ENCODE measurements around the gene RXFP4. TPM values are rescaled to one million over a fixed set of nuclear protein-coding genes. Genes with fewer than 3 reads are reported as not detected.

RXFP4 gene
- total RNA-seq, 1 experiment from 2014 or later = not detected

DNA sequence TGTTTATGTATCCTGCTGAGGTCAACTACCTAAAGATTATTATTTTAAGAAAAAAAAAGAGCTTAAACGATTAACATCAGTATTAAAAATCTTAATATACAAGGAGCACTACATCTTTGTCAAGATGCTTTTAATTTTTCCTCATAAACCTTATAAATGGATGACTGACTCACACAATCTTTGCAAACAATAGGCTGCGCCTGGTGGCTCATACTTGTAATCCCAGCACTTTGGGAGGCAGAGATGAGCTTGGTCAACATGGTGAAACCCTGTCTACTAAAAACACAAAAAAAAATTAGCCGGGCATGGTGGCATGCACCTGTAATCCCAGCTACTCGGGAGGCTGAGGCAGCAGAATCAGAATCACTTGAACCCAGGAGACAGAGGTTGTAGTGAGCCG lies 9.0 kb upstream of the RXFP4 start:
- ChIA-PET POLR2A (no interaction called here), CTCF (interaction anchor here (0.7 to 4.4 kb wide), 3 partner anchors 46 to 76 kb away, joined by 5 to 26 read pairs (median 5); no protein-coding TSS in a partner anchor)
- Mint-ChIP-seq H3K36me3 (peaks cover 52% of the 10 kb centered on the region), H3K27ac (no peak overlapping the region), H3K4me1 (peaks cover 15% of the 10 kb centered on the region), H3K27me3 (ENCODE audit: low read depth) (no peaks in the 10 kb centered on the region), H3K4me3 (peak overlapping the region; percentile 45), H3K9me3 (no peaks in the 10 kb centered on the region)
- no peak for TF ChIP-seq GABPB1 (CRISPR knock-in tag; IDR thresholded peaks at IDR 0.05)
- no peak for TF ChIP-seq ZBTB21 (CRISPR knock-in tag; IDR thresholded peaks at IDR 0.05; ENCODE audit: borderline replicate concordance)
- TF ChIP-seq MYBL2 (CRISPR knock-in tag; IDR thresholded peaks at IDR 0.05) = no peak
- TF ChIP-seq ZNF396 (CRISPR knock-in tag; IDR thresholded peaks at IDR 0.05; ENCODE audit: borderline replicate concordance) = no peak
- TF ChIP-seq, protein P1, sequence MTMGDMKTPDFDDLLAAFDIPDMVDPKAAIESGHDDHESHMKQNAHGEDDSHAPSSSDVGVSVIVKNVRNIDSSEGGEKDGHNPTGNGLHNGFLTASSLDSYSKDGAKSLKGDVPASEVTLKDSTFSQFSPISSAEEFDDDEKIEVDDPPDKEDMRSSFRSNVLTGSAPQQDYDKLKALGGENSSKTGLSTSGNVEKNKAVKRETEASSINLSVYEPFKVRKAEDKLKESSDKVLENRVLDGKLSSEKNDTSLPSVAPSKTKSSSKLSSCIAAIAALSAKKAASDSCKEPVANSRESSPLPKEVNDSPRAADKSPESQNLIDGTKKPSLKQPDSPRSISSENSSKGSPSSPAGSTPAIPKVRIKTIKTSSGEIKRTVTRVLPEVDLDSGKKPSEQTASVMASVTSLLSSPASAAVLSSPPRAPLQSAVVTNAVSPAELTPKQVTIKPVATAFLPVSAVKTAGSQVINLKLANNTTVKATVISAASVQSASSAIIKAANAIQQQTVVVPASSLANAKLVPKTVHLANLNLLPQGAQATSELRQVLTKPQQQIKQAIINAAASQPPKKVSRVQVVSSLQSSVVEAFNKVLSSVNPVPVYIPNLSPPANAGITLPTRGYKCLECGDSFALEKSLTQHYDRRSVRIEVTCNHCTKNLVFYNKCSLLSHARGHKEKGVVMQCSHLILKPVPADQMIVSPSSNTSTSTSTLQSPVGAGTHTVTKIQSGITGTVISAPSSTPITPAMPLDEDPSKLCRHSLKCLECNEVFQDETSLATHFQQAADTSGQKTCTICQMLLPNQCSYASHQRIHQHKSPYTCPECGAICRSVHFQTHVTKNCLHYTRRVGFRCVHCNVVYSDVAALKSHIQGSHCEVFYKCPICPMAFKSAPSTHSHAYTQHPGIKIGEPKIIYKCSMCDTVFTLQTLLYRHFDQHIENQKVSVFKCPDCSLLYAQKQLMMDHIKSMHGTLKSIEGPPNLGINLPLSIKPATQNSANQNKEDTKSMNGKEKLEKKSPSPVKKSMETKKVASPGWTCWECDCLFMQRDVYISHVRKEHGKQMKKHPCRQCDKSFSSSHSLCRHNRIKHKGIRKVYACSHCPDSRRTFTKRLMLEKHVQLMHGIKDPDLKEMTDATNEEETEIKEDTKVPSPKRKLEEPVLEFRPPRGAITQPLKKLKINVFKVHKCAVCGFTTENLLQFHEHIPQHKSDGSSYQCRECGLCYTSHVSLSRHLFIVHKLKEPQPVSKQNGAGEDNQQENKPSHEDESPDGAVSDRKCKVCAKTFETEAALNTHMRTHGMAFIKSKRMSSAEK (CRISPR knock-in tag; IDR thresholded peaks at IDR 0.05; ENCODE audit: borderline replicate concordance) = no peak
- TF ChIP-seq, protein P2, sequence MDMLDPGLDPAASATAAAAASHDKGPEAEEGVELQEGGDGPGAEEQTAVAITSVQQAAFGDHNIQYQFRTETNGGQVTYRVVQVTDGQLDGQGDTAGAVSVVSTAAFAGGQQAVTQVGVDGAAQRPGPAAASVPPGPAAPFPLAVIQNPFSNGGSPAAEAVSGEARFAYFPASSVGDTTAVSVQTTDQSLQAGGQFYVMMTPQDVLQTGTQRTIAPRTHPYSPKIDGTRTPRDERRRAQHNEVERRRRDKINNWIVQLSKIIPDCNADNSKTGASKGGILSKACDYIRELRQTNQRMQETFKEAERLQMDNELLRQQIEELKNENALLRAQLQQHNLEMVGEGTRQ (CRISPR knock-in tag; IDR thresholded peaks at IDR 0.05) = no peak
- TF ChIP-seq ZNF121 (CRISPR knock-in tag; IDR thresholded peaks at IDR 0.05) = no peak
- no peak for DNase-seq (ENCODE audit: low spot score)
- ATAC-seq = no peak

DNA sequence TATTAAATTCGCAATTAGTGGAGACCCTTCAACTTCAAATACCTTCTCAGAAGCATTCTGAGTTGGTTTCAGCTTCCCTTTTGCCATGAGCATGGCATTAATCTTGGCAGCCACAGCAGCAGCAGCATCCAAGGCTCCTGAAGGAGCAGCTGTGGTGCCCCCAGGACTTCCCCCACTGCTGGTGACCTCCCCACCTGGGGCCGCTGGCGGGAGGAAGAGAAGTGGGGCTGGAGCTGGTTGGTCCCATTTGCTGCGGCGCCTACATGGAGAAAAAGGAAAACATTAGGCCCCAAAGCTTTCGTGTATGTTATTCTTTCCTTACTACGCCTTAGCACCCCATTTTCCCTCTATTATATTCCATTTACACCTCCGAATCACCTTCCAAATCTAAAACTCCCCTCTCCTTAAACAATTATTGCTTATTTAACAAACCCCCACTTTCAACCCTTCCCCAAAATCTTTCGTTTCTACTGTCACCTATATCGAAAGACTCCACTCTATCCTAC lies 7.8 kb upstream of the RXFP4 start:
- Mint-ChIP-seq H3K36me3 (peaks cover 42% of the 10 kb centered on the region), H3K27me3 (ENCODE audit: low read depth) (no peaks in the 10 kb centered on the region), H3K27ac (no peak overlapping the region), H3K4me3 (no peak overlapping the region), H3K4me1 (peaks cover 20% of the 10 kb centered on the region), H3K9me3 (no peaks in the 10 kb centered on the region)
- POLR2A ChIA-PET = interaction anchor here (0.9 to 1.5 kb wide), 3 partner anchors 41 to 127 kb away, joined by 3 to 9 read pairs (median 5); partner anchors contain the start of gene RAB25
- DNase-seq (ENCODE audit: low spot score) (no peak), ATAC-seq (no peak)
- CTCF ChIA-PET = interaction anchor here (1.1 to 4.4 kb wide), 7 partner anchors 11 to 196 kb away, joined by 3 to 26 read pairs (median 7); partner anchors contain the start of gene SYT11
- TF ChIP-seq, protein P3, sequence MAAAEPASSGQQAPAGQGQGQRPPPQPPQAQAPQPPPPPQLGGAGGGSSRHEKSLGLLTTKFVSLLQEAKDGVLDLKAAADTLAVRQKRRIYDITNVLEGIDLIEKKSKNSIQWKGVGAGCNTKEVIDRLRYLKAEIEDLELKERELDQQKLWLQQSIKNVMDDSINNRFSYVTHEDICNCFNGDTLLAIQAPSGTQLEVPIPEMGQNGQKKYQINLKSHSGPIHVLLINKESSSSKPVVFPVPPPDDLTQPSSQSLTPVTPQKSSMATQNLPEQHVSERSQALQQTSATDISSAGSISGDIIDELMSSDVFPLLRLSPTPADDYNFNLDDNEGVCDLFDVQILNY (CRISPR knock-in tag; IDR thresholded peaks at IDR 0.05) = no peak
- TF ChIP-seq ZNF121 (CRISPR knock-in tag; IDR thresholded peaks at IDR 0.05) = 0 out of 2 replicates have a peak, but pooled peaks have one; percentile 14

DNA sequence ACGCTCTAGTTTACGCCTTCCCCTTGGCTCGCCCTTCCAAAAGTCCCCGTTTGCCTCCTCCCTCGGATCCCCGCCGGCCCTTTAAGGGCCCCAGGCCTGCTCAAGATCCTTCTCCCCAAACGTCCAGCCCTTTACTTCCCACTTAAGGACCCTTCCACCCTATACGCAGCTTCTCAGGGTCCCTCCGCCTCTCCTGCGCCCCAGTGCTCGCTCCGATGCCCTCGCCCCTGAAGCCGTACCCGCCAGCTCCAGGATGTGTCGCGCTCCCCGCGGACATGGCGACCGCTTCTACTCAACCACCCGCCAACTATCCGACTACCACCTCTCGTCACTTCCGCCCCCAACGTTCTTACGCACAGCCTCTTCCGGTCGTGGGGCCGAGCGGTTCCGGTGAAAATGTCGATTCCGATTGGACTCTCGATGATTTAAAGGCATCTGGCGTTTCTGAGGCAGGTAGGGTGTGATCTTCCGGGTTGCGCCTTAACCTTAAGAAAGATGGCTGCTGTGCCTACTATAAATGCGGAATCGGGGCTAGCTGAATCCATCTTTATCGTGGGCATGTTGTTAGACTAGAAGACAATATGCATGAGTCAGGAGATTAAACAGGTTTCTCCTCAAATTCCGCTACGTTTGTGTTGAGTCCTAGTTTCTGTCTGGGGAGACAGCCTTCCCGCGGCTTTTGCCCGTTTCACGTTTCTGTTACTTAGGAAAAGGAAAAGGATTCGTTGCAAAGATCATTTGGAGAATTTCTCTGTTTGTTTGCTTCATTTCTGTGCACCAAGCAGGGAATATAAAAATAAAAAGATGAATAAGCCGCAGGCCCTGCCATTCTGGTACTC lies 7.1 kb upstream of the RXFP4 start, which contains the start of gene KHDC4:
Gene KHDC4, minus strand, starts transcription at position 317 of the 839 bp plus-strand sequence. Its CDS starts 40 bp downstream, at position 277.
- peak; percentile 88 for DNase-seq (ENCODE audit: low spot score)
- POLR2A ChIA-PET = interaction anchor here (0.9 to 1.5 kb wide), 6 partner anchors 10 to 126 kb away, joined by 3 to 9 read pairs (median 4); partner anchors contain the start of gene RAB25
- no peaks in the 10 kb centered on the region for H3K9me3 Mint-ChIP-seq
- no peak within 1 kb of the TSS for H3K4me3 Mint-ChIP-seq
- ATAC-seq = peak; percentile 92
- no peak within 1 kb of the TSS for H3K27ac Mint-ChIP-seq
- CTCF ChIA-PET = interaction anchor here (0.7 to 4.4 kb wide), 13 partner anchors 9 to 196 kb away, joined by 3 to 26 read pairs (median 5); partner anchors contain the start of genes ARHGEF2 and SYT11
- H3K27me3 Mint-ChIP-seq (ENCODE audit: low read depth) = no peaks in the 10 kb centered on the region
- H3K36me3 Mint-ChIP-seq = peaks cover 35% of the 10 kb centered on the region
- peaks cover 20% of the 10 kb centered on the region for H3K4me1 Mint-ChIP-seq
- TF ChIP-seq SMAD3 (CRISPR knock-in tag; IDR thresholded peaks at IDR 0.05; ENCODE audit: borderline replicate concordance) (no peak; the same call in 1 of the 2 replicates), IRF2 (CRISPR knock-in tag; IDR thresholded peaks at IDR 0.05; ENCODE audit: borderline replicate concordance, low read depth) (no peak), ATF1 (CRISPR knock-in tag; IDR thresholded peaks at IDR 0.05) (no peak), SMAD4 (CRISPR knock-in tag; IDR thresholded peaks at IDR 0.05) (no peak)
- TF ChIP-seq, protein P4, sequence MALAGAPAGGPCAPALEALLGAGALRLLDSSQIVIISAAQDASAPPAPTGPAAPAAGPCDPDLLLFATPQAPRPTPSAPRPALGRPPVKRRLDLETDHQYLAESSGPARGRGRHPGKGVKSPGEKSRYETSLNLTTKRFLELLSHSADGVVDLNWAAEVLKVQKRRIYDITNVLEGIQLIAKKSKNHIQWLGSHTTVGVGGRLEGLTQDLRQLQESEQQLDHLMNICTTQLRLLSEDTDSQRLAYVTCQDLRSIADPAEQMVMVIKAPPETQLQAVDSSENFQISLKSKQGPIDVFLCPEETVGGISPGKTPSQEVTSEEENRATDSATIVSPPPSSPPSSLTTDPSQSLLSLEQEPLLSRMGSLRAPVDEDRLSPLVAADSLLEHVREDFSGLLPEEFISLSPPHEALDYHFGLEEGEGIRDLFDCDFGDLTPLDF (CRISPR knock-in tag; IDR thresholded peaks at IDR 0.05) = 0 out of 2 replicates have a peak, but pooled peaks have one; percentile 21
- TF ChIP-seq, protein P5, sequence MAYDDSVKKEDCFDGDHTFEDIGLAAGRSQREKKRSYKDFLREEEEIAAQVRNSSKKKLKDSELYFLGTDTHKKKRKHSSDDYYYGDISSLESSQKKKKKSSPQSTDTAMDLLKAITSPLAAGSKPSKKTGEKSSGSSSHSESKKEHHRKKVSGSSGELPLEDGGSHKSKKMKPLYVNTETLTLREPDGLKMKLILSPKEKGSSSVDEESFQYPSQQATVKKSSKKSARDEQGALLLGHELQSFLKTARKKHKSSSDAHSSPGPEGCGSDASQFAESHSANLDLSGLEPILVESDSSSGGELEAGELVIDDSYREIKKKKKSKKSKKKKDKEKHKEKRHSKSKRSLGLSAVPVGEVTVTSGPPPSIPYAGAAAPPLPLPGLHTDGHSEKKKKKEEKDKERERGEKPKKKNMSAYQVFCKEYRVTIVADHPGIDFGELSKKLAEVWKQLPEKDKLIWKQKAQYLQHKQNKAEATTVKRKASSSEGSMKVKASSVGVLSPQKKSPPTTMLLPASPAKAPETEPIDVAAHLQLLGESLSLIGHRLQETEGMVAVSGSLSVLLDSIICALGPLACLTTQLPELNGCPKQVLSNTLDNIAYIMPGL (CRISPR knock-in tag; IDR thresholded peaks at IDR 0.05) = 0 out of 2 replicates have a peak, but pooled peaks have one; percentile 39
- TF ChIP-seq, protein P6, sequence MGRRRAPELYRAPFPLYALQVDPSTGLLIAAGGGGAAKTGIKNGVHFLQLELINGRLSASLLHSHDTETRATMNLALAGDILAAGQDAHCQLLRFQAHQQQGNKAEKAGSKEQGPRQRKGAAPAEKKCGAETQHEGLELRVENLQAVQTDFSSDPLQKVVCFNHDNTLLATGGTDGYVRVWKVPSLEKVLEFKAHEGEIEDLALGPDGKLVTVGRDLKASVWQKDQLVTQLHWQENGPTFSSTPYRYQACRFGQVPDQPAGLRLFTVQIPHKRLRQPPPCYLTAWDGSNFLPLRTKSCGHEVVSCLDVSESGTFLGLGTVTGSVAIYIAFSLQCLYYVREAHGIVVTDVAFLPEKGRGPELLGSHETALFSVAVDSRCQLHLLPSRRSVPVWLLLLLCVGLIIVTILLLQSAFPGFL (CRISPR knock-in tag; IDR thresholded peaks at IDR 0.05; ENCODE audit: borderline replicate concordance) = no peak
- TF ChIP-seq, protein P7, sequence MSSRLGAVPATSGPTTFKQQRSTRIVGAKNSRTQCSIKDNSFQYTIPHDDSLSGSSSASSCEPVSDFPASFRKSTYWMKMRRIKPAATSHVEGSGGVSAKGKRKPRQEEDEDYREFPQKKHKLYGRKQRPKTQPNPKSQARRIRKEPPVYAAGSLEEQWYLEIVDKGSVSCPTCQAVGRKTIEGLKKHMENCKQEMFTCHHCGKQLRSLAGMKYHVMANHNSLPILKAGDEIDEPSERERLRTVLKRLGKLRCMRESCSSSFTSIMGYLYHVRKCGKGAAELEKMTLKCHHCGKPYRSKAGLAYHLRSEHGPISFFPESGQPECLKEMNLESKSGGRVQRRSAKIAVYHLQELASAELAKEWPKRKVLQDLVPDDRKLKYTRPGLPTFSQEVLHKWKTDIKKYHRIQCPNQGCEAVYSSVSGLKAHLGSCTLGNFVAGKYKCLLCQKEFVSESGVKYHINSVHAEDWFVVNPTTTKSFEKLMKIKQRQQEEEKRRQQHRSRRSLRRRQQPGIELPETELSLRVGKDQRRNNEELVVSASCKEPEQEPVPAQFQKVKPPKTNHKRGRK (CRISPR knock-in tag; IDR thresholded peaks at IDR 0.05; ENCODE audit: borderline replicate concordance) = no peak

Measured in WTC11 (cell line).